HT1080 (cell line): ENCODE measurements around the gene IL36RN. TPM values are rescaled to one million over a fixed set of nuclear protein-coding genes. Genes with fewer than 3 reads are reported as not detected.

Source experiments
- DNase-seq: peaks from one replicate; pipeline ENCODE4 v3.0.0-alpha.2; 2015; ENCODE audit warnings: low read depth
- polyA plus RNA-seq, 2 experiments: library from polyadenylated mRNA; depleted of rRNA; stranded (reverse); fragments of >200 nt; gene quantifications; 2 replicates each; pipeline ENCODE4 v1.2.3, GENCODE V29; 2015
- total RNA-seq: library from RNA; depleted of rRNA; stranded (reverse); fragments of >200 nt; shearing (Covaris generic); gene quantifications from 2 replicates; pipeline ENCODE4 v1.2.3, GENCODE V29; 2014; rRNA removed

IL36RN gene
- not detected in 2 replicates for total RNA-seq
- not detected in 2 replicates for polyA plus RNA-seq (2015; cell fraction: cytosol; rRNA removed)
- not detected in 2 replicates for polyA plus RNA-seq (2015; cell fraction: nucleus; rRNA removed)

GRCh38 chr2:113058998-113059960 is at the start of gene IL36RN:
Gene IL36RN, plus strand, starts transcription at chr2:113059198. Its CDS starts 241 bp downstream, at chr2:113059439.
- no peak for DNase-seq

DNA sequence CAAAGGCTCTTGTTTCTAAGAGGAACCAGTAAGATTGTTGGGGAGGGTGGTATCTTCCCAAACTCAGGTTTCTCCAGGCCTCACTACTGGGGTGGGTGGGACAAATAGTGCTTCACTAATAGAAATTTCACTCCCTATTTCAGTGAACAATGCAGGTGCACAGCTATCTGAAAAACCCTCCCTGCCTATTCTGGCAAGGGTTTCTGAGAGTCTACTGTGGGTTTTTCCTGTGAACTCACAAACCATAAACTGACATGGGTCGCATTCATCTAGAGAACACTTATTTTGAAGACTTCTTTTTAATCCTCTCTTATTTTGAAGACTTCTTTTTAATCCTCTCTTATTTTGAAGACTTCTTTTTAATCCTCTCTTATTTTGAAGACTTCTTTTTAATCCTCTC is 49.4 kb upstream of the IL36RN start:
- DNase-seq, result no peak

GRCh38 chr2:113010088-113010487 is 48.9 kb upstream of the IL36RN start:
- no peak for DNase-seq

DNA sequence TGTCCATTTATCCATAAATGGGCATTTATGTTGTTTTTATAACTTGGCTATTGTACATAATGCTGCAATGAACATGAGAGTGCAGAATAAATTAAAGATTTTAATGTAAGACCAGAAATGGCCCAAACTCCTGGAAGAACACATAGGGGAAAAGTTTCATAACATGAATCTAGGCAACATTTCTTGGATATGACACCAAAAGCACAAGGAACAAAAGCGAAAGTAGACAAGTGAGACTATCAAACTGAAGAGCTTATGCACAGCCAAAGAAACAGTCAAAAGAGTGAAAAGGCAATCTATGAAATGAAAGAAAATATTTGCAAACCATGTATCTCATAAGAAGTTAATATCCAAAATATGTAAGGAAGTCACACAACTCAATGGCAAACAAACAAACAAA is 47.9 kb upstream of the IL36RN start:
- no peak for DNase-seq

DNA sequence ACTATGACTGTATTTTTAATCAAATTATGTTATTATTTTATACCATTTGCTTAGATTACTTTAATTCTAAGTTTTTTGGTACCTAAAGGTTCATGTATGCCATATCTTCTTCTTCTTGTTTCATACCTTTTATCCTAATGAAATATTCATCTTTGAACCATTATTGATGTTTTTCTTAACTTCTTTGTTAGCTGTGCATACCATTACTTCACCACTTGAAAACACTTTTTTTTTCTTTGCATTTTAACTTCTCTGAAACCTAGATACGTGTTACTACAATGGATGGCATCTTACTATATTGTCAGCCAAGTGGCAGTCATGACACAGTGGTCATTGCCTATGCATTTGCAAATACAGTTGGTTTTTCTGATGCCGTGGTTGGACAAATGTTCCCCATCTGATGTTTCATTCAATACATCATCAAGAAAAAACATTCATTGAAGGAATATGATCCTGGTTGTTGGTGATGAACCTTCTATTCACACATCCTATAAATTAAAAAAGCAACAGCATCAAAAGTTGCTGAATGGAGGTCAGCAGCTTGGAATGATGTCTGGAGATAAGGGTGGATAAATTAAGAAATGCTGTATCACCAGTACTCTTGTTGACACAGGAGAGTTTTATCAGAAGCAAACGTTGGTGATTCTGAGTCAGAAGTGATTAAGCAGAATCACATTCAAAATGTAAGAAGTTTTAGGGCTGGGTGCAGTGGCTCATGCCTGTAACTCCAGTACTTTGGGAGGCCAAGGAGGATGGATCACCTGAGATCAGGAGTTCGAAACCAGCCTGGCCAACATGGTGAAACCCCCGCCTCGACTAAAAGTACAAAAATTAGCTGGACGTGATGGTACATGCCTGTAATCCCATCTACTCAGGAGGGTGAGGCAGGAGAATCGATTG is 46.3 kb upstream of the IL36RN start:
- peak; percentile 70 for DNase-seq

DNA sequence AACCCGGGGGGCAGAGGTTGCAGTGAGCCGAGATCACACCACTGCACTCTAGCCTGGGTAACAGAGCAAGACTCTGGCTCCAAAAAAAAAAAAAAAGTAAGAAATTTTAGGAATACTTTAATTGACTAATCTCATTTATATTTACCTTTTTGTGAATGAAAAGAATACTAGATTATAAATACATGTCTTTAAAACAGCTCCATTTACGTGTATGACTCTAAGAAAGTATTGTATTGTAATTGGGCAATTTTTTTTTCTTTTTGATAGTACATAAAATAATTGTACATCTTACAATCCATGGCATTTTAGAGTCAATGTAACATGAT is 45.7 kb upstream of the IL36RN start:
- DNase-seq, result no peak

DNA sequence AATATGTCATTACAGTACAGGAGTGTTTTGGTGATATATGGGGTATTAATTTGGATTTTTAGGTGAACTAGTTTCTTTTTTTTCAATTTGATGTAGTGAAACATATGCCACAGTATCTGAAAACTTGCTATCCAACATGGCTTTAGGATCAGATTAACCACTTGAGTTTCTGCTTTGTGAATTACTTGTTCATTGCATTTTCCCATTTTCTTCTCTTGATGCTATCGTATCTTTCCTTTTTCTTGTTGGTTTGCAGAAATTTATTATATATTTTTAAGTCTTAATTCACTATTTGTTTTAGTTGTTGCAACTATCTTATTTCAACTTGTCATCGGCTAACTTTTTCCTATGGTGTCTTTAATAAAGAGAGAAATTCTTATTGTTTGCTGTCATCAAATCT is 44.9 kb upstream of the IL36RN start:
- no peak for DNase-seq

GRCh38 chr2:113015042-113015441 is 44.0 kb upstream of the IL36RN start:
- no peak for DNase-seq

GRCh38 chr2:113015655-113016054 is 43.3 kb upstream of the IL36RN start:
- no peak for DNase-seq

GRCh38 chr2:113018509-113018908 is 40.5 kb upstream of the IL36RN start:
- DNase-seq, result no peak

- no peak for DNase-seq
Measured at GRCh38 chr2:113021312-113021711, 37.7 kb upstream of the IL36RN start.

DNA sequence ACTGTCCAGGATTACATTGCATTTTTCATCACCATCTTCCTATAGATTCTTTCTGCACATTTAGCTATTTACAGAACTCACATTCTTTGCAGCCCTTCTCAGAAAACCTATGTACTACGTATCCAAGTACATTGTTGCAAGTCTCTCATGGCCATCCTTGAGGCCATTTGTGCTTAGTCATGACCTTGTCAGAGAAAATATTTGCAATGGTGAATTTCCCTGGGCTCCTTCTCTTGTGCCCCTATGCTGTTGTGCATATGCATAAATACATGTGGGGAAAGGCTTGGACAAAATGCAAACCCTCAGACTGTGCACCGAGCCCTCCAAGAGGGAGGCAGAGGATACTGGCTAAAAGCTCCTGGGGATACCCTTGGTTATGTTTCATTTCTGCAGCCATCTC is 34.2 kb upstream of the IL36RN start:
- DNase-seq, result no peak

- no peak for DNase-seq
Measured at GRCh38 chr2:113025737-113026136, 33.3 kb upstream of the IL36RN start.

DNA sequence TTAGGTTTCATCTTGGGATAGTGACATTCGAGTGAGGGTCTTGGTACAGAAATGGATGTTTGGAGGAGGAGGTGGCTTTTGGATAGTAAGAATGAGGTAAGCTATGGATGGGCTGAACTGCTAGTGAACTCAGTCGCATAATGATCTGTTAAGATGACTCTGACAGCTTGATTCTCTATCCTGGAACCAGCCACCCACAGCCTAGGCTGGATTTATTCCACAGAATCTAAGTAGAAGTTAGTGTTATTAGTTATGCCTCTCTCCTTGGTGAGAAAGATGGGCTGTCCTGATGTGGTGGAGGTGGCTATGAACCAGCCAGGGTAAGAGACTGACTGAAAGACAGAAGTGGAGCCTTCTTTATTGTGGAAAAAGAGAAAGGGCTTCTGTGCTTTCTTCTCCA is 31.3 kb upstream of the IL36RN start:
- DNase-seq, result no peak

GRCh38 chr2:113028112-113028511 is 30.9 kb upstream of the IL36RN start:
- DNase-seq, result no peak

- no peak for DNase-seq
Measured at GRCh38 chr2:113032737-113033136, 26.3 kb upstream of the IL36RN start.

DNA sequence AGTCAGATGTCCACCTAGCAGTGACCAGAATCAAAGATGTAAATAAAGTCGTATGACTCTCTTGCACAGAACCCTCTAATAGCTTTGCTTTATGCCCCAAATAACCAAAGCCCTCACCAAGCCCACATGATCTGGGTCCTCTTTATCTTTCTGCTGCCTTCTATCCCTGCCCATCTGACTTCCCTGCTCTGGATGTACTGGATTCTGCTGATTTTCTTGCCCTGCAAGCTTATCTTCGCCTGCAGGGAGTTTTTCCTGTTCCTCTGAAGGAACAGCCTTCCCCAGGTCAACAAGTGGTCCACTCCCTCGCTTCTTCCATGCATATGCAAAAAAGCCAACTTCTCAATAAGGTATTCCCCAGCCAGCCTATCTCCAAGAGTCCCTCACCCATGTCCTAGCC is 25.0 kb upstream of the IL36RN start:
- DNase-seq, result no peak

DNA sequence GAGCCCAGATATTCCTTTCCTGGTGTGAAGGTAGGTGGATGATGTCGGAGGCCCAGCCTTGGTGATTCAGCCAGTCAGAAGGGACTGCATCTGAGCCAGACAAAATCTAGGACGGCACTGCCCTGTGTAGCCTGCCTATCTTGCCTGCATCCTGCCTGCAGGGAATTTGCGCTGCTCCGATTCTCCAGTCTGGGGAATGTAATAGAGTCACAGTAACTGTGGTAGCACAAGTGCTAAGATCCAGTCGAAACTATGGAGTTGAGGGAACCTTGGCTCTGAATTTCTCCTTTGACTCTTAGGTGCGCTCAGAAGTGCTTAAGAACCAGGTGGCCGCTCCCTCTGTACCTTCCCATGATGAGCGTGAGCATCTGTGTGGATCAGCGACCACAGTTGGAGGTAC is 22.2 kb upstream of the IL36RN start:
- no peak for DNase-seq

GRCh38 chr2:113038291-113038690 is 20.7 kb upstream of the IL36RN start:
- DNase-seq, result no peak

DNA sequence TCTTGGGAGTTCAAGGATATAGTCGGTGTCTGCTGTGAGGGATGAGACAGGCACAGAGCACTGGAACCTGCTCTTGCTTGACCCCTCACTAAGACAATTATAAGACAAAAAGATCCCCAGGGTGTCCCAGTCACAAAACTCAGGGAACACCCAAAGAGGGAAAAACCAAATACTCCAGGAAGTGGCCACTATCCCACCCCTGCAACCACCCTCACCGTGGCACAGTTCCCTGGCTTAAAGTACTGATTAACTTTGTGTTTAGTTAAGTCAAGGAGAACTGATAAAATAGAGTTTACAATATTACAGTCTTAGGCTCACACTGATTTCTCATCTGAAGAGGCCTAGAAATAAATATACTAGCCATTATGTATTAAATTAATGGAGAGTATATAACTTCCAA is 19.8 kb upstream of the IL36RN start:
- no peak for DNase-seq

GRCh38 chr2:113039719-113040118 is 19.3 kb upstream of the IL36RN start:
- no peak for DNase-seq

GRCh38 chr2:113041871-113042270 is 17.1 kb upstream of the IL36RN start:
- no peak for DNase-seq
